ENCODE data around the gene LRRC42.
A peak's percentile ranks its signal among the peaks of the same experiment; 100 is the strongest.
"Not testable (repeated sequence)": the region's sequence is repeated elsewhere in the genome, so short reads cannot be mapped to it uniquely, and the experiment has no call there.

Gene LRRC42

DNA sequence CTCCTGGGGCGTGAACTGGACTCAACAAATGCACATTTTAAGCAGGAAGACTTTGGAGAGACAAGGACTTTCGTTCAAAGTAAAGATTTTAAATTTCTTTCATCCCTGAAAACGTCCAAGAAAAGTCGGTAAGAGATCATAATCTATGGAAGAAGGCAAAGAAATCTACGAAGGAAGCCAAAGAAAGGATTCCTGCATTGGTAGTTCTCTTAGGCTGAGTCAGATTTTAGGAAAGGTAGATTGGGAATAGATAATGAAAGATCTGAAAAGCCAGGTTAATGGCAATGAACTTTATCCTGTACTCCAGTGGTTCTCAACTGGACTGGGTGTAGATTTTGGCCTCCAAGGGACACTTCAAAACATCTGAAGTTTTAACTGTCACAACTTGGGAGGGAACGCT lies 3.1 kb upstream of the LRRC42 start:
- DNase-seq, result no peak

GRCh38 chr1:53943490-53944043 lies 2.6 kb upstream of the LRRC42 start:
- DNase-seq, result no peak

DNA sequence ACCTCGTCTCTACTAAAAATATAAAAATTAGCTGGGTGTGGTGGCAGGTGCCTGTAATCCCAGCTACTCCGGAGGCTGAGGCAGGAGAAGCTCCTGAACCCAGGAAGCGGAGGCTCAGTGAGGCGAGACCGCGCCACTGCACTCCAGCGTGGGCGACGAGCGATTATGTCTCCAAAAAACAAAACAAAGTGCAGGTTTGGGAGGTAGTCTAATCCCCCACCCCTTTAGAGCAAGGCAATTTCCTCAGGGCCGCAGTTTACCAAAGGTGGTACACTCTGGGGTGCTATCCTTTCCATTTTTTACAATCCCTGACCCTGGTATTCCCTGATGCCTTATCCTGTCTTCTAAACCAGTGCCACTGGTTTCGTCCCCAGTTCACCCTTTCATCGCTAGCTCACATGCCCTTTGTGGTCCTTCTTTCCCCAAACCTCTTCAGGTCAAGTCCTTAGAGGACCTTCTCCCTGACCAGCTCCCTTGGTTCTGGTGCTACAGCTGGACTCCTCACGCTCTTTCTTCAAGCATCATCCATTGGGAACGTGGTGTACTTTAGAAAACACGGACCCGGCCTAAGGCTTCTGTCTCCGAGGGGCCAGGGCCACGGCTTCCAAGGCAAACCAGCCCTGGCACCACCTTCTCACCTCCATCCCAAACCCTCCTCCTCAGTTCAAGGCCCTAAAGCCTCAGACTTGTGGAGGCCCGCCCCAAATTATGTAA lies 1.5 kb upstream of the LRRC42 start:
- DNase-seq, result no peak

DNA sequence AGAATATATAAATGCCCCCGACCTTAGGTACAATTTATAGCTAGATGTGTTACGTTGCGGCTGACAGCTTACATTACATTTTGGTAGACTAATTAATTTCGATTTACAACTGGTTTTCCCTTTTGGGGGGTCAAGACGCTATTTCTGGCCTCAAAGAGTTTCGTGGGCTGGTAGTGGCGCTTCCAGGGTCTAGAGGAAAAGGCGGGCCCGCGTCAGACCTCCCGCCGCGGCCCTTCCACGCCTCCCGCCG lies 1.0 kb upstream of the LRRC42 start:
- DNase-seq, result no peak

DNA sequence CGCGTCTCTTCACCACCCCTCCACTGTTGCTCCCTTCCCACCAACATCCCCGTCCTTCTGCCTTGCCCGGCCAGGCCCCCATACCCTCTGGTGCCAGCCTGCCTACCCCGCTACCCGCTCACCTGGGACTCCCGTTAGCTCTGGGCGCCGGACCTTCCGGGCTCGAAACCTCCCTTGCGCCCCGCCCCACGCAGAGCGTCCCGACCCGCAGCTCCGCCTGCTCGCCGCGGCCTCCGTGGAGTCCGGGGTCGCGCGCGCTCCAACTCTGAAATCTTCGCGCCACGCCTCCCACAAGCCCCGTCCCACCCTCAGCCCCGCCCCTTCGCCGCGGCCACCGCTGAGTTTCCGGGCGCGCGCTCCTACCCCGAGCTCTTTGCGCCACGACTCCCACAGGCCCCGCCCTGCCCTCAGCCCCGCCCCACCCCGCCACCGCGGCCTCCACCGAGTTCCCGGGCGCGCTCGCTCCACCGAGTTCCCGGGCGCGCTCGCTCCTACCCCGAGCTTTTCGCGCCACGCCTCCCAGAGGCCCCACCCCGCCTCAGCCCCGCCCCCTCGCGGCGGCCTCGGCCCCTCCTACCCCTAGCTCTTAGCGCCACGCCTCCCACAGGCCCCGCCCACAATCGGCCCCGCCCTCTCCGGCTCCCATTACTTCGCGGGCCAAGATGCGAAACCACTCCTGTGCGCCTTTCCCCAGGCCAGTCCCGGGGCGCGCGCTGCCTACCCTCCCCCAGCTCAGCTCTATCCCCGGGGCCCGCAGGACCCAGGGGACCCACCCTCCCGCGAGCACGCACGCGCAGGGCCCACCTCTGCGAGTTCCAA lies 508 bp upstream of the LRRC42 start, which contains the start of gene IFT25:
TSS of gene IFT25 (minus strand) at position 267 of the 819 bp plus-strand sequence. CDS start 5,617 bp downstream, outside the sequence.
- peak; percentile 97 for DNase-seq

- DNase-seq, result no peak
Observed at GRCh38 chr1:53947172-53947907, 1.2 kb downstream of the LRRC42 start.

GRCh38 chr1:53948291-53948690 lies 2.1 kb downstream of the LRRC42 start:
- no peak for DNase-seq

GRCh38 chr1:53949023-53949990 lies 3.2 kb downstream of the LRRC42 start:
- DNase-seq, result no peak

DNA sequence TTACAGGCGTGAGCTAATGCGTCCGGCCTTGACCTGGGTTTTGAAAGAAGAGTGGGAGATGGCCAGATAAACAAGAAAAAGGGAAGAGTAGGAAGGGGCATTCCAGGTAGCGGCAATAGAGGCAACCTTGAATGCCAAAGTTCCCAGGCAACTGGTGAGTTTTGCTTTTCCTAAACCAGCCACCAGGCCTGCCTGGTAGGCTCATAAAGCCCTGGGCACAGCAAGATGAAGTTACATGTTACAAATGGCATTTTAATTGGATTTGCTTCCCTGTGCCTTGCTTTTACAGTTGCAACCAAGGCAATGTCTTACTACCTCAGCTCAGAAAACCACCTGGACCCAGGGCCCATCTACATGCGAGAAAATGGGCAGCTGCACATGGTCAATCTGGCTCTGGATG lies 5.5 kb downstream of the LRRC42 start:
- DNase-seq, result no peak

- DNase-seq, result no peak
Observed at GRCh38 chr1:53954128-53954527, 8.0 kb downstream of the LRRC42 start.

- DNase-seq, result no peak
Observed at GRCh38 chr1:53956308-53957168, 10.4 kb downstream of the LRRC42 start.

GRCh38 chr1:53957194-53957818 lies 11.2 kb downstream of the LRRC42 start:
- DNase-seq, result no peak

- DNase-seq, result no peak
Observed at GRCh38 chr1:53959664-53960250, 13.6 kb downstream of the LRRC42 start.

GRCh38 chr1:53962395-53962794 lies 16.2 kb downstream of the LRRC42 start:
- no peak for DNase-seq

DNA sequence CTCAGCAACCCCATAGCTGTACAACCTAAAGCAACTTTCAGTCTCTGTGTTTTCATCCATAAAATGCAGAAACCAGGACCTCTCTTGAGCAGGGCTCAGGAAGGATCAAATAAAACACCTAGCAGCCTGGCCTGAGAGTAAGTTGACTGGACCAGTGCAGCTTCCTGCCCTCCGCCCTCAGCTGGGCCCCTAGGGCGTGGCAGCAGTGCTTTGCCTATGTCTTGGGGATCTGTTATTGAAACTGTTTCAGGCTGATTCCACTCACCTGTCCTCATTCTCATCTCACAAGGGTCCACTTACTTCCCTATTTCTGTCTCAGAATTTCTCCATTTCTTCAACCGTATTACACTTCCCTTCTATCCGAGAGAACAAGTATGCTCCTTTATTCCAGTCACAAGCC lies 17.3 kb downstream of the LRRC42 start:
- DNase-seq, result no peak

- no peak for DNase-seq
Observed at GRCh38 chr1:53964109-53964508, 18.0 kb downstream of the LRRC42 start.

DNA sequence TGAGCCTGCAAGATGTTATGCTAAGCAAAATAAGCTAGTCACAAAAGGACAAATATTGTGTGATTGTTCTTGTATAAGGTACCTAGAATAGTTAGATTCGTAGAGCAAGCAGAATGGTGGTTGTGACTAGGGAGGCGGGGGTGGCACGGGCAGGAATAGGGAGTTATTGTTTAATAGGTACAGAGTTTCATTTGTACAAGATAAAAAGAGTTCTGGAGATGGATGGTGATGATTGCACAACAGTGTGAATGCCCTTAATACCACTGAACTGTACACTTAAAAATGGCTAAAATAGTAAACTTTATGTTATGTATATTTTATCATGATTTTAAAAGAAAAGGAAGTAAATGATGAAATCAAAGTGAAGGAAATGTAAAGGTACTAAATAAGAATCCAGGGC lies 20.6 kb downstream of the LRRC42 start:
- no peak for DNase-seq

DNA sequence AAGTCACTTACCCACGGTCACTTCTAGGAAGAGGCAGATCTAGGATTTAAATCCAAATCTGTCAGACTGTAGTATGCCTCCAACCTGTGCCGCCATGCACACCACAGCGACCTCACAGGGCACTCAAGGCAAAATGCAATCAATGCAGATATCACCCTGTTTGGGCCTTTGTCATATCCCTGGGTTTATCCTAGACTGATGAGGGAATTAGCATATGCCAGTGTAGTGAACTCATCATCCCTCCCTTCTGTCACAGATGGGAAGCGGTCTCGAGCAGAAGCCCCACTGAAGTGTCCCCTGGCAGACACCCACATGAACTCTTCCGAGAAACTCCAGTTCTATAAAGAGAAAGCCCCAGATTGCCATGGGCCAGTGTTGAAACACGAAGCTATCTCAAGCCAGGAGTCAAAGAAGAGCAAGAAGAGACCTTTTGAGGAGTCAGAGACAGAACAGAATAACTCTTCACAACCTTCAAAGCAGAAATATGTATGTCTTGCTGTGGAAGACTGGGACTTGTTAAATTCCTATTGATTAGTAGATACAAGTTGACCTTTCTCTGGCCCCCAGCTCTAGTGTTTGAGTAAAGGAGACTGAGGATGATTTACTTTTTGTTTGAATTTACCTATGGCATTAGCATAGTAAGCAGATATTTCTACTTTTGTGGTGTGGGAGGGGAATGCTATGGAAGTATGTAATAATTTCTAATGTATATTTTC lies 21.4 kb downstream of the LRRC42 start:
- DNase-seq, result no peak

DNA sequence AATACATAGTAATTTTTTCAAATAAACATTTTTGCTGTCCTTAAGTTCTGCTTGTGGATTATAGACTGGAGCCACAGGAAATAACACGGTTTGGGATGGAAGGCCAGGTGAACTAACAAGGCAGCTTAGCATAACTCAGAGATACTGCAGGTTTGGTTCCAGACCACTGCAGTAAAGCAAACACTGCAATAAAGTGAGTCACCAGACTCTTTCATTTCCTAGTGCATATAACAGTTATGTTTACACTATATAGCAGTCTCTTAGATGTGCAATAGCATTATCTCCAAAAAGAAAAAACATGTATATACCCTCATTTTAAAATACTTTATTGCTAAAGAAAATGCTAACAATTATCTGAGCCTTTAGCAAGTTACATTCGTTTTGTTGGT lies 22.0 kb downstream of the LRRC42 start:
- DNase-seq, result no peak

DNA sequence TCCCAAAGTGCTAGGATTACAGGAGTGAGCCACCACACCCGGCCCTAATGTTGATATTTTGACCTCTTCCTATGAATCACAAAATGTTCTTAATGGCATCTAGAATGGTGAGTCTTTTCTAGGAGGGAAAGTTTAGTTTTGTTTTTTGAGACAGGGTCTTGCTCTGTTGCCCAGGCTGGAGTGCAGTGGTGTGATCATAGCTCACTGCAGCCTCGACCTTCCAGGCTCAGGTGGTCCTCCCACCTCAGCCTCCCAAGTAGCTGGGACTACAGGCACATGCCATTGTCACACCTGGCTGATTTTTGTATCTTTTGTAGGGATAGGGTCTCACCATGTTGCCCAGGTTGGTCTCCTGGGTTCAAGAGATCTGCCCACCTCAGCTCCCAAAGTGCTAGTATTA lies 23.2 kb downstream of the LRRC42 start:
- DNase-seq, result not testable (repeated sequence)
